CD14-positive monocyte (primary cell): ENCODE results near the gene PLEKHM3. TPM values are rescaled to one million over a fixed set of nuclear protein-coding genes. Genes with fewer than 3 reads are reported as not detected.

Experiments
- DNase-seq, 3 donors: peaks; one replicate each; pipeline ENCODE4 v3.0.0-alpha.2; 2011 to 2022
- H2AFZ ChIP-seq: 2 replicates; pipeline ENCODE4 v1.6.0; 2012; ENCODE audit warnings: mild to moderate bottlenecking, low read depth, low read length, inconsistent platforms; ENCODE audit not compliant: insufficient read depth, poor library complexity, severe bottlenecking
- H3K27ac ChIP-seq, 2 donors: 1 replicate in 1 of 2; 2 replicates in 1 of 2; pipeline ENCODE4 v1.5.1; 2012 to 2013; ENCODE audit warnings: low read length in 2 of 2, control low read depth in 1 of 2, inconsistent platforms in 1 of 2, low read depth in 1 of 2, mild to moderate bottlenecking in 1 of 2
- H3K27me3 ChIP-seq, 2 donors: one replicate each; pipeline versions ENCODE4 v1.6.0 to v1.6.1; 2011 to 2013; ENCODE audit warnings: low read length in 2 of 2; ENCODE audit not compliant: control insufficient read depth in 2 of 2, insufficient read depth in 2 of 2
- H3K36me3 ChIP-seq, 2 donors: replicated peaks in 1 of 2; 1 replicate in 1 of 2; 2 replicates in 1 of 2; pipeline versions ENCODE4 v1.5.1 to v1.6.1; 2012 to 2013; ENCODE audit warnings: low read length in 2 of 2, control low read depth in 1 of 2, inconsistent platforms in 1 of 2, mild to moderate bottlenecking in 1 of 2; ENCODE audit not compliant: insufficient read depth in 2 of 2, control insufficient read depth in 1 of 2
- H3K4me1 ChIP-seq, 2 donors: 1 replicate in 1 of 2; 2 replicates in 1 of 2; pipeline versions ENCODE4 v1.5.1 to v1.6.1; 2012 to 2013; ENCODE audit warnings: low read length in 2 of 2, control low read depth in 1 of 2, inconsistent platforms in 1 of 2, mild to moderate bottlenecking in 1 of 2, moderate library complexity in 1 of 2; ENCODE audit not compliant: insufficient read depth in 2 of 2, control insufficient read depth in 1 of 2
- H3K4me2 ChIP-seq: replicated peaks from 2 replicates; pipeline ENCODE3; 2012; ENCODE audit warnings: low read length, moderate library complexity, mild to moderate bottlenecking; ENCODE audit not compliant: poor library complexity, severe bottlenecking; ENCODE audit errors: extremely low read depth
- H3K4me3 ChIP-seq, 3 experiments: fragments of 200-600 bp in 1 of 3; sonication (generic) in 1 of 3; replicated peaks in 1 of 3; 1 replicate in 2 of 3; 2 replicates in 1 of 3; pipeline ENCODE4 v1.5.1; 2011 to 2013; ENCODE audit warnings: low read length in 3 of 3, mild to moderate bottlenecking in 3 of 3, control low read depth in 2 of 3, low read depth in 2 of 3, inconsistent platforms in 1 of 3, moderate library complexity in 1 of 3
- H3K79me2 ChIP-seq: 2 replicates; pipeline ENCODE4 v1.6.0; 2012; ENCODE audit warnings: mild to moderate bottlenecking, control low read depth, inconsistent platforms, low read length, moderate library complexity; ENCODE audit not compliant: insufficient read depth
- H3K9ac ChIP-seq: 2 replicates; pipeline ENCODE4 v1.6.0; 2017; ENCODE audit warnings: low read length, mild to moderate bottlenecking; ENCODE audit not compliant: insufficient read depth, poor library complexity, severe bottlenecking
- H3K9me3 ChIP-seq, 2 donors: replicated peaks in 1 of 2; 1 replicate in 1 of 2; 2 replicates in 1 of 2; pipeline versions ENCODE4 v1.5.1 to v1.6.1; 2012 to 2013; ENCODE audit warnings: low read length in 2 of 2, control low read depth in 1 of 2; ENCODE audit not compliant: control insufficient read depth in 1 of 2, insufficient read depth in 1 of 2
- H4K20me1 ChIP-seq: 2 replicates; pipeline ENCODE4 v1.6.0; 2012; ENCODE audit warnings: mild to moderate bottlenecking, low read length, control low read depth, moderate library complexity; ENCODE audit not compliant: insufficient read depth
- H3K27ac Mint-ChIP-seq, 7 donors: one replicate each; pipeline ENCODE4 v1.8.0; 2020; ENCODE audit warnings: mild to moderate bottlenecking in 7 of 7, mixed read lengths in 7 of 7, moderate library complexity in 6 of 7, inconsistent platforms in 2 of 7
- H3K27me3 Mint-ChIP-seq, 3 donors: one replicate each; pipeline ENCODE4 v1.8.0; 2021 to 2022; ENCODE audit warnings: low read depth in 3 of 3, mild to moderate bottlenecking in 3 of 3, mixed read lengths in 3 of 3, moderate library complexity in 3 of 3, inconsistent platforms in 1 of 3
- H3K36me3 Mint-ChIP-seq, 2 donors: one replicate each; pipeline ENCODE4 v1.8.0; 2020; ENCODE audit warnings: mixed read lengths in 2 of 2, inconsistent platforms in 1 of 2, mild to moderate bottlenecking in 1 of 2
- H3K4me1 Mint-ChIP-seq: one replicate; pipeline ENCODE4 v1.8.0; 2020; ENCODE audit warnings: mild to moderate bottlenecking, mixed read lengths
- H3K4me3 Mint-ChIP-seq, 2 donors: one replicate each; pipeline ENCODE4 v1.8.0; 2020; ENCODE audit warnings: mild to moderate bottlenecking in 2 of 2, mixed read lengths in 2 of 2, moderate library complexity in 1 of 2
- H3K9me3 Mint-ChIP-seq, 7 donors: one replicate each; pipeline ENCODE4 v1.8.0; 2020 to 2022; ENCODE audit warnings: mixed read lengths in 7 of 7, mild to moderate bottlenecking in 6 of 7, moderate library complexity in 6 of 7, inconsistent platforms in 2 of 7
- CTCF ChIP-seq: fragments of 200-600 bp; IDR thresholded peaks from one replicate; pipeline ENCODE4 v1.8.0; 2022; ENCODE audit warnings: antibody characterized with exemption, mild to moderate bottlenecking
- WGBS: methylation state at CpG from one replicate; pipeline ENCODE4 v1.1.5; 2013; ENCODE audit warnings: missing lambda C conversion rate; ENCODE audit not compliant: insufficient coverage; 5-methylcytosine and 5-hydroxymethylcytosine counted together
- intact Hi-C, 2 donors: fragments of 100-400 bp; cut with micrococcal nuclease; formaldehyde crosslinking; loops; one replicate each; pipeline versions ENCODE4 v1.15.0 to v1.15.1; 2023
- polyA plus RNA-seq, 3 donors: library from polyadenylated mRNA; depleted of rRNA in 1 of 3; unstranded in 2 of 3; stranded (reverse) in 1 of 3; fragments of 300-500 nt in 2 of 3; fragments of >200 nt in 1 of 3; fragmentation: Illumina TruSeq in 2 of 3; gene quantifications; 1 replicate in 2 of 3; 2 replicates in 1 of 3; pipeline ENCODE4 v1.2.3, GENCODE V29; 2012 to 2021

Gene PLEKHM3
- polyA plus RNA-seq, 3 donors: 3.0 to 8.0 (median 3.0) TPM

- Mint-ChIP-seq H3K9me3 (peaks cover 0 to 3% (median 0%) of the 10 kb centered on the region in 7 donors), H3K27me3 (peaks cover 0 to 2% (median 0%) of the 10 kb centered on the region in 3 donors), H3K27ac (no peak overlapping the region), H3K4me3 (no peak overlapping the region), H3K4me1 (no peaks in the 10 kb centered on the region), H3K36me3 (peaks cover 40 to 46% of the 10 kb centered on the region in 2 donors)
- intact Hi-C loops: no loop called here
- H3K4me1 ChIP-seq: no peaks in the 10 kb centered on the region
- H3K9me3 ChIP-seq: no peaks in the 10 kb centered on the region
- no peak overlapping the region for H3K4me3 ChIP-seq
- no peak overlapping the region for H3K27ac ChIP-seq
- H3K36me3 ChIP-seq: peaks cover 4 to 11% of the 10 kb centered on the region in 2 donors
- H3K27me3 ChIP-seq: no peaks in the 10 kb centered on the region
- no peak overlapping the region for H3K4me2 ChIP-seq
- no peak for TF ChIP-seq CTCF
- no peaks in the 10 kb centered on the region for H4K20me1 ChIP-seq
- H3K9ac ChIP-seq: no peak overlapping the region
- H2AFZ ChIP-seq: no peak overlapping the region
- no peaks in the 10 kb centered on the region for H3K79me2 ChIP-seq
- no peak for DNase-seq
- 100% methylated on average over 5 of the region's 6 CpGs for WGBS
Observed at GRCh38 chr2:207920721-207921120, 104.6 kb downstream of the PLEKHM3 start.

GRCh38 chr2:207920321-207920720, 105.0 kb downstream of the PLEKHM3 start:
- Mint-ChIP-seq H3K36me3 (peaks cover 38 to 42% of the 10 kb centered on the region in 2 donors), H3K9me3 (peaks cover 0 to 3% (median 0%) of the 10 kb centered on the region in 7 donors), H3K27me3 (peaks cover 0 to 2% (median 0%) of the 10 kb centered on the region in 3 donors), H3K4me3 (no peak overlapping the region), H3K4me1 (no peaks in the 10 kb centered on the region), H3K27ac (no peak overlapping the region)
- Histone ChIP-seq H3K9me3 (no peaks in the 10 kb centered on the region), H3K4me3 (no peak overlapping the region), H3K9ac (no peak overlapping the region), H3K79me2 (no peaks in the 10 kb centered on the region), H3K4me1 (no peaks in the 10 kb centered on the region), H3K27me3 (no peaks in the 10 kb centered on the region), H4K20me1 (no peaks in the 10 kb centered on the region), H2AFZ (no peak overlapping the region), H3K27ac (no peak overlapping the region), H3K36me3 (peaks cover 4 to 7% of the 10 kb centered on the region in 2 donors), H3K4me2 (no peak overlapping the region)
- no CpG with 5 or more reads among the region's 3 CpGs for WGBS
- TF ChIP-seq CTCF: no peak
- intact Hi-C loops: no loop called here
- no peak for DNase-seq
